Parathyroid adenoma (tissue), 2 donors: ENCODE results near the gene HPD.

ENCODE experiments used
- H2AFZ ChIP-seq: fragments of 300-600 bp; sonication (generic); one replicate; pipeline ENCODE4 v1.7.0; 2017; ENCODE audit warnings: antibody characterized with exemption, mild to moderate bottlenecking
- H3K27ac ChIP-seq: fragments of 300-600 bp; sonication (generic); one replicate; pipeline ENCODE4 v1.7.0; 2017
- H3K27me3 ChIP-seq: fragments of 300-600 bp; sonication (generic); one replicate; pipeline ENCODE4 v1.7.0; 2017; ENCODE audit warnings: low read length; ENCODE audit not compliant: control insufficient read depth, insufficient read depth
- H3K36me3 ChIP-seq: fragments of 300-600 bp; sonication (generic); one replicate; pipeline ENCODE4 v1.7.0; 2017; ENCODE audit warnings: low read length; ENCODE audit not compliant: control insufficient read depth, insufficient read depth
- H3K4me1 ChIP-seq: fragments of 300-600 bp; sonication (generic); one replicate; pipeline ENCODE4 v1.7.0; 2017; ENCODE audit warnings: control low read depth
- H3K4me2 ChIP-seq: fragments of 300-600 bp; sonication (generic); one replicate; pipeline ENCODE4 v1.7.0; 2017; ENCODE audit warnings: low read length
- H3K4me3 ChIP-seq: fragments of 300-600 bp; sonication (generic); one replicate; pipeline ENCODE4 v1.7.0; 2017; ENCODE audit warnings: low read depth, low read length
- H3K79me2 ChIP-seq: fragments of 300-600 bp; sonication (generic); one replicate; pipeline ENCODE4 v1.7.0; 2017; ENCODE audit warnings: control low read depth
- H3K9ac ChIP-seq: fragments of 300-600 bp; sonication (generic); one replicate; pipeline ENCODE4 v1.7.0; 2017; ENCODE audit warnings: mild to moderate bottlenecking
- H3K9me3 ChIP-seq: fragments of 300-600 bp; sonication (generic); one replicate; pipeline ENCODE4 v1.7.0; 2017; ENCODE audit warnings: low read length; ENCODE audit not compliant: control insufficient read depth
- TF ChIP-seq, protein P1 (sequence below): fragments of 300-600 bp; sonication (generic); IDR thresholded peaks from one replicate; pipeline ENCODE4 v1.7.0; 2017; ENCODE audit warnings: antibody characterized with exemption, mild to moderate bottlenecking
- donor health status: primary hyperparathyroidism.

The HPD gene

DNA sequence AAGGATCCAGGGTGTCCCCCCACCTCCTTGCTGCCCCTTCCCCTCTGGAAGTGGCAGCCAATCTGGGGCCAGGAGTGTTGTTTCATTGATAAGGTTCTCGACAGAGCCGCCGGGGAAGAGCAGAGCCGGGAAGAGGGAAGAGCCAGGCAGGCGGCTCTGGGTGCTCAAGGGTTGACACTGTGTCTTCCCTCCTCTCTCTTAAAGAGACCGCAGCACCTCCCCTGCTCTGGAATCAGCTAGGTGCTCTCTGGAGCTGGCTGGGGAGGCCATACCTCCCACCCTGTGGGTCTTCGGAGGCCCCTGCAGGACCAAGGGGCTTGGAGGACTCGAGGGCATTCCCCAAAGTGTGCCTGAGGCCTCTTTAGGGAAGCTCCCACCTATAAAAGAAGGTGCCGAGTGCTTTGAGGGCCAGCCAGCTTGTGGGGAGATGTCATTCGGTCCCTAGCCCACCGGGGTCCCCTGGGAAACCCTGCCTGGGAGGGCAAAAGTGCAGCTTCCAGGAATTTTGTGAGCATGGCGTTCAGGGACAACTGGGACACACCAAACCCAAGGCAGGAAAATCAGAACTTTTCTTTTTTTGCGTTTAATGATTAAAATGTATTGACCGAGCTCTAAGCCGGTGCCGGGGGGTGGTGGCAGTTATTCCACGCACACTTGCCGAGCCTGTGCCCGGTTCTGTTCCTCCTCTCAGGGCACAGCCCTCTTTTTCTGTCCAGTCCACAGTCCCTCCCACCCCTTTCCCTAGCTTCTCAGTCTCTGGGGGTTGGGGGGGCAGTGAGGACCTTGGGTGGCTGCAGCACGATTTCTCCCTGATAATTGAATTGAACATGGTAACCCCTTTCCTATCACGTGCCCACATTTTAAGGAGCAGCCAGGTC lies 51.9 kb downstream of the HPD start:
- Histone ChIP-seq H3K4me2 (peak overlapping the region; percentile 33), H2AFZ (no peak overlapping the region), H3K4me3 (peak overlapping the region; percentile 28), H3K4me1 (peaks cover 18% of the 10 kb centered on the region), H3K9ac (no peak overlapping the region), H3K36me3 (no peaks in the 10 kb centered on the region), H3K27ac (peak overlapping the region; percentile 37), H3K9me3 (no peaks in the 10 kb centered on the region), H3K27me3 (no peaks in the 10 kb centered on the region), H3K79me2 (peaks cover 40% of the 10 kb centered on the region)
- TF ChIP-seq, protein P1, sequence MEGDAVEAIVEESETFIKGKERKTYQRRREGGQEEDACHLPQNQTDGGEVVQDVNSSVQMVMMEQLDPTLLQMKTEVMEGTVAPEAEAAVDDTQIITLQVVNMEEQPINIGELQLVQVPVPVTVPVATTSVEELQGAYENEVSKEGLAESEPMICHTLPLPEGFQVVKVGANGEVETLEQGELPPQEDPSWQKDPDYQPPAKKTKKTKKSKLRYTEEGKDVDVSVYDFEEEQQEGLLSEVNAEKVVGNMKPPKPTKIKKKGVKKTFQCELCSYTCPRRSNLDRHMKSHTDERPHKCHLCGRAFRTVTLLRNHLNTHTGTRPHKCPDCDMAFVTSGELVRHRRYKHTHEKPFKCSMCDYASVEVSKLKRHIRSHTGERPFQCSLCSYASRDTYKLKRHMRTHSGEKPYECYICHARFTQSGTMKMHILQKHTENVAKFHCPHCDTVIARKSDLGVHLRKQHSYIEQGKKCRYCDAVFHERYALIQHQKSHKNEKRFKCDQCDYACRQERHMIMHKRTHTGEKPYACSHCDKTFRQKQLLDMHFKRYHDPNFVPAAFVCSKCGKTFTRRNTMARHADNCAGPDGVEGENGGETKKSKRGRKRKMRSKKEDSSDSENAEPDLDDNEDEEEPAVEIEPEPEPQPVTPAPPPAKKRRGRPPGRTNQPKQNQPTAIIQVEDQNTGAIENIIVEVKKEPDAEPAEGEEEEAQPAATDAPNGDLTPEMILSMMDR = no peak

GRCh38 chr12:121806009-121806545 lies 52.6 kb downstream of the HPD start:
- Histone ChIP-seq H3K27ac (peak overlapping the region; percentile 37), H3K36me3 (no peaks in the 10 kb centered on the region), H3K79me2 (peaks cover 36% of the 10 kb centered on the region), H3K4me2 (peak overlapping the region; percentile 33), H3K4me1 (peaks cover 12% of the 10 kb centered on the region), H3K4me3 (peak overlapping the region; percentile 28), H2AFZ (no peak overlapping the region), H3K9ac (no peak overlapping the region), H3K9me3 (no peaks in the 10 kb centered on the region), H3K27me3 (no peaks in the 10 kb centered on the region)
- TF ChIP-seq, protein P1 = no peak

GRCh38 chr12:121805171-121806008 lies 53.3 kb downstream of the HPD start:
- Histone ChIP-seq H3K27me3 (no peaks in the 10 kb centered on the region), H3K4me1 (peaks cover 9% of the 10 kb centered on the region), H3K27ac (peak overlapping the region; percentile 37), H2AFZ (no peak overlapping the region), H3K9ac (no peak overlapping the region), H3K79me2 (peaks cover 30% of the 10 kb centered on the region), H3K36me3 (no peaks in the 10 kb centered on the region), H3K4me2 (peak overlapping the region; percentile 78), H3K9me3 (no peaks in the 10 kb centered on the region), H3K4me3 (peak overlapping the region; percentile 68)
- TF ChIP-seq, protein P1 = no peak

DNA sequence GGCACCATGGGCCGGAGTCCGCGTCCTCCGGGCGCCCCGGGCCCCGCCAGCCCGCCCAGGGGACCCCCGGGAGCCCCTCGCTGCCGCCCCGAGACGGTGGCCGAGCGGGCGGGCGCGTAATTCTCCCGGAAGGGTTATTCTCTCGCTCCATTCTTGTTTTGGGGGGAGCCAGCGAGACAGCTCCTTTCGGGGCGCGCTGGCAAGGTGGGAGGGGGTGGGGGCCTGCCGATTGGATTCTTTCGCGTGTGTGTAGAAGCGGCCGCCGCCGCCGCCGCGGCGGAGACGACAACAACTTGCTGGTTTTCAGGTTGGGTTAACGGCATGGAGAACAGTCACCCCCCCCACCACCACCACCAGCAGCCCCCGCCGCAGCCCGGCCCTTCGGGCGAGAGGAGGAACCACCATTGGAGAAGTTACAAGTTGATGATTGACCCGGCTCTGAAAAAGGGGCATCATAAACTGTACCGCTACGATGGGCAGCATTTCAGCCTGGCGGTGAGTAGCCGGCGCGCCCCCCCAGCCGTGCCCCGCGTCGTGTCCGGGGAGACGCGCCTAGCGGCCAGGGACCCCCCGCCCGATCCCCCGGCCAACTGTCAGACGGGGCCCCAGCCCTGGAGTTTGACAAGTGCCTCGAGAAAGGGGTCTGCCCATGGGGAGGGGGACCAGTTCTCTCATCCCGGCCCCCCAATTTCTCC lies 54.1 kb downstream of the HPD start:
- H3K9me3 ChIP-seq = no peaks in the 10 kb centered on the region
- H3K4me1 ChIP-seq = peaks cover 9% of the 10 kb centered on the region
- peak overlapping the region; percentile 52 for H2AFZ ChIP-seq
- H3K79me2 ChIP-seq = peaks cover 28% of the 10 kb centered on the region
- H3K27ac ChIP-seq = peak overlapping the region; percentile 70
- H3K4me3 ChIP-seq = peak overlapping the region; percentile 68
- peak overlapping the region; percentile 73 for H3K9ac ChIP-seq
- no peaks in the 10 kb centered on the region for H3K27me3 ChIP-seq
- H3K36me3 ChIP-seq = no peaks in the 10 kb centered on the region
- H3K4me2 ChIP-seq = peak overlapping the region; percentile 78
- TF ChIP-seq, protein P1 = no peak
